B cell (primary cell): ENCODE measurements around the gene PPP2R2D. TPM values are rescaled to one million over a fixed set of nuclear protein-coding genes. Genes with fewer than 3 reads are reported as not detected.

Experiments used
- ATAC-seq: fragments of 200-7000 bp; cut with Tn5 transposase; one replicate; pipeline ENCODE4 v1.10.0; 2021; ENCODE audit warnings: low read depth, mild to moderate bottlenecking, moderate number of reproducible peaks, moderate library complexity
- CTCF ChIA-PET: fragments of 350-600 bp; sonication (Branson Sonifier 250); formaldehyde crosslinking; loops from one replicate; lab custom pipeline; 2021; ENCODE audit warnings: antibody characterized with exemption, inconsistent platforms; lab: Charles Lee
- POLR2A ChIA-PET: fragments of 350-600 bp; sonication (Branson Sonifier 250); formaldehyde crosslinking; loops from one replicate; lab custom pipeline; 2021; ENCODE audit warnings: antibody characterized with exemption; lab: Charles Lee
- DNase-seq: peaks from one replicate; pipeline ENCODE4 v3.0.0; 2013
- H2AFZ ChIP-seq: 2 replicates; pipeline ENCODE4 v1.6.1; 2012; ENCODE audit warnings: mild to moderate bottlenecking, low read depth, low read length; ENCODE audit not compliant: insufficient read depth, poor library complexity, severe bottlenecking
- H3K27ac ChIP-seq, 2 donors: 1 replicate in 1 of 2; 2 replicates in 1 of 2; pipeline ENCODE4 v1.5.1; 2012 to 2013; ENCODE audit warnings: low read length in 2 of 2, mild to moderate bottlenecking in 2 of 2, moderate library complexity in 1 of 2
- H3K27me3 ChIP-seq, 4 experiments: fragments of 200-600 bp in 1 of 4; sonication (generic) in 1 of 4; replicated peaks in 1 of 4; 1 replicate in 2 of 4; 2 replicates in 2 of 4; pipeline versions ENCODE4 v1.6.1 to v1.7.0; 2013 to 2016; ENCODE audit warnings: low read length in 3 of 4, mild to moderate bottlenecking in 2 of 4, mixed read lengths in 1 of 4, moderate library complexity in 1 of 4; ENCODE audit not compliant: insufficient read depth in 4 of 4, control insufficient read depth in 3 of 4; ENCODE audit errors: control extremely low read depth in 1 of 4
- H3K36me3 ChIP-seq, 2 experiments: replicated peaks in 1 of 2; 1 replicate in 1 of 2; 2 replicates in 1 of 2; pipeline versions ENCODE4 v1.6.1 to v1.7.1; 2013; ENCODE audit warnings: low read length in 1 of 2; ENCODE audit not compliant: insufficient read depth in 2 of 2, control insufficient read depth in 1 of 2; ENCODE audit errors: control extremely low read depth in 1 of 2, extremely low read depth in 1 of 2
- H3K4me1 ChIP-seq, 2 donors: fragments of 200-600 bp in 1 of 2; sonication (generic) in 1 of 2; 1 replicate in 1 of 2; 2 replicates in 1 of 2; pipeline versions ENCODE4 v1.5.1 to v1.6.1; 2013 to 2017; ENCODE audit warnings: low read length in 2 of 2; ENCODE audit not compliant: control insufficient read depth in 2 of 2, insufficient read depth in 2 of 2
- H3K4me2 ChIP-seq: replicated peaks from 2 replicates; pipeline ENCODE3; 2012; ENCODE audit warnings: mild to moderate bottlenecking, low read depth, low read length; ENCODE audit not compliant: poor library complexity, severe bottlenecking
- H3K4me3 ChIP-seq, 5 experiments: fragments of 200-600 bp in 1 of 5; sonication (generic) in 1 of 5; 1 replicate in 3 of 5; 2 replicates in 2 of 5; pipeline versions ENCODE4 v1.5.1 to v1.7.0; 2011 to 2016; ENCODE audit warnings: low read length in 4 of 5, mild to moderate bottlenecking in 4 of 5, low read depth in 2 of 5, control low read depth in 1 of 5, moderate library complexity in 1 of 5; ENCODE audit not compliant: insufficient read depth in 1 of 5; ENCODE audit errors: control extremely low read depth in 1 of 5, extremely low read depth in 1 of 5
- H3K79me2 ChIP-seq: fragments of 200-600 bp; sonication (generic); one replicate; pipeline ENCODE4 v1.6.0; 2016; ENCODE audit warnings: low read length; ENCODE audit not compliant: control insufficient read depth, insufficient read depth
- H3K9ac ChIP-seq: fragments of 200-600 bp; sonication (generic); 2 replicates; pipeline ENCODE4 v1.6.1; 2017; ENCODE audit warnings: mild to moderate bottlenecking, low read length, moderate library complexity
- H3K9me3 ChIP-seq, 3 donors: one replicate each; pipeline versions ENCODE4 v1.6.1 to v1.7.1; 2013; ENCODE audit warnings: low read length in 2 of 3; ENCODE audit not compliant: control insufficient read depth in 2 of 3, insufficient read depth in 1 of 3; ENCODE audit errors: control extremely low read depth in 1 of 3
- H4K20me1 ChIP-seq: 2 replicates; pipeline ENCODE4 v1.6.0; 2012; ENCODE audit warnings: mild to moderate bottlenecking, low read length; ENCODE audit not compliant: insufficient read depth, control insufficient read depth, poor library complexity, severe bottlenecking
- H3K27ac Mint-ChIP-seq: one replicate; pipeline ENCODE4 v1.8.0; 2021; ENCODE audit warnings: mixed read lengths
- H3K27me3 Mint-ChIP-seq: one replicate; pipeline ENCODE4 v1.8.0; 2021; ENCODE audit warnings: mixed read lengths
- H3K4me1 Mint-ChIP-seq: one replicate; pipeline ENCODE4 v1.8.0; 2021; ENCODE audit warnings: mixed read lengths
- H3K4me3 Mint-ChIP-seq: one replicate; pipeline ENCODE4 v1.8.0; 2021; ENCODE audit warnings: mixed read lengths
- H3K9me3 Mint-ChIP-seq: one replicate; pipeline ENCODE4 v1.8.0; 2022; ENCODE audit warnings: mixed read lengths; ENCODE audit not compliant: insufficient read depth
- EZH2 ChIP-seq: IDR thresholded peaks from 2 replicates; pipeline ENCODE4 v1.6.1; 2012; ENCODE audit warnings: borderline replicate concordance, low read depth, mild to moderate bottlenecking, moderate library complexity, low read length; ENCODE audit not compliant: insufficient read depth, poor library complexity, severe bottlenecking
- WGBS: methylation state at CpG from one replicate; pipeline ENCODE4 v1.1.5; 2013; ENCODE audit warnings: missing lambda C conversion rate; ENCODE audit not compliant: insufficient coverage; 5-methylcytosine and 5-hydroxymethylcytosine counted together
- intact Hi-C: fragments of 100-400 bp; cut with micrococcal nuclease; formaldehyde crosslinking; loops from one replicate; pipeline ENCODE4 v1.10.0; 2022
- polyA plus RNA-seq: library from polyadenylated mRNA; depleted of rRNA; stranded (reverse); fragments of >200 nt; gene quantifications from 2 replicates; pipeline ENCODE4 v1.2.3, GENCODE V29; 2012
- total RNA-seq, 2 donors: library from RNA; stranded (reverse); fragments of 120-200 nt in 1 of 2; gene quantifications; 1 replicate in 1 of 2; 2 replicates in 1 of 2; pipeline versions ENCODE4 v1.2.3 to v1.2.4, GENCODE V29; 2013 to 2022
- TF ChIP-seq, protein P1 (sequence below): fragments of 200-600 bp; IDR thresholded peaks from one replicate; pipeline ENCODE4 v1.8.0; 2022; ENCODE audit warnings: antibody characterized with exemption, mild to moderate bottlenecking

Gene PPP2R2D
- total and polyA plus RNA-seq, 2 donors (not counting 1 experiment from before 2014, with no cell fraction given): 25.8 to 45.6 TPM

DNA sequence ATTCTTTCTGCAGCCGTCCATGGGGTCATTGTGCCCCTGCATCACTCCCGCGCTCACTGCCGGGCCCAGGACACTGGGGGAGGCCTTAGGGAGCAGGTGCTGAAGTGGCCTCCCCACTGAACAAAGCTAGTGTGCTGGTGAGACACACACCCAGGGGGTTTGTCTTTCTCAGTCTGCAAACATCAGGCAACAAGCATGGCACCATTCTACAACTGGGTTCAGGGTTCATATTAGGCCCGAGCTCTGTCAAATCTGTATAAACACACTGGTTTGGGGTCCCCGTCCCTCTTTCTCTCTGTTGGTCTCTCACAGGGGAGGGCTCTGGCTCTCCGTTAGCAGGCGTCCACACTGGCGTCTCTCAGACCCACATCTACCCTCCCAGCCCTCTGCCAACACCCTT, 11.1 kb upstream of the PPP2R2D start:
- Mint-ChIP-seq H3K9me3 (no peaks in the 10 kb centered on the region), H3K27me3 (peaks cover 19% of the 10 kb centered on the region), H3K27ac (no peak overlapping the region), H3K4me1 (peaks cover 3% of the 10 kb centered on the region), H3K4me3 (no peak overlapping the region)
- H3K36me3 ChIP-seq: no peaks in the 10 kb centered on the region
- ATAC-seq (no peak), DNase-seq (no peak)
- H3K9ac ChIP-seq: no peak overlapping the region
- H2AFZ ChIP-seq: no peak overlapping the region
- TF ChIP-seq, protein P1, sequence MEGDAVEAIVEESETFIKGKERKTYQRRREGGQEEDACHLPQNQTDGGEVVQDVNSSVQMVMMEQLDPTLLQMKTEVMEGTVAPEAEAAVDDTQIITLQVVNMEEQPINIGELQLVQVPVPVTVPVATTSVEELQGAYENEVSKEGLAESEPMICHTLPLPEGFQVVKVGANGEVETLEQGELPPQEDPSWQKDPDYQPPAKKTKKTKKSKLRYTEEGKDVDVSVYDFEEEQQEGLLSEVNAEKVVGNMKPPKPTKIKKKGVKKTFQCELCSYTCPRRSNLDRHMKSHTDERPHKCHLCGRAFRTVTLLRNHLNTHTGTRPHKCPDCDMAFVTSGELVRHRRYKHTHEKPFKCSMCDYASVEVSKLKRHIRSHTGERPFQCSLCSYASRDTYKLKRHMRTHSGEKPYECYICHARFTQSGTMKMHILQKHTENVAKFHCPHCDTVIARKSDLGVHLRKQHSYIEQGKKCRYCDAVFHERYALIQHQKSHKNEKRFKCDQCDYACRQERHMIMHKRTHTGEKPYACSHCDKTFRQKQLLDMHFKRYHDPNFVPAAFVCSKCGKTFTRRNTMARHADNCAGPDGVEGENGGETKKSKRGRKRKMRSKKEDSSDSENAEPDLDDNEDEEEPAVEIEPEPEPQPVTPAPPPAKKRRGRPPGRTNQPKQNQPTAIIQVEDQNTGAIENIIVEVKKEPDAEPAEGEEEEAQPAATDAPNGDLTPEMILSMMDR: no peak
- no peak for TF ChIP-seq EZH2
- peaks cover 0 to 2% (median 0%) of the 10 kb centered on the region in 3 donors for H3K9me3 ChIP-seq
- H4K20me1 ChIP-seq: no peaks in the 10 kb centered on the region
- H3K4me1 ChIP-seq: peaks cover 3 to 7% of the 10 kb centered on the region in 2 donors
- H3K27ac ChIP-seq: no peak overlapping the region
- POLR2A ChIA-PET: no interaction called here
- H3K27me3 ChIP-seq: peaks cover 0 to 34% (median 0%) of the 10 kb centered on the region in 4 experiments
- no peak overlapping the region for H3K4me3 ChIP-seq
- intact Hi-C loops: loop anchor here (10.0 kb wide), 1 partner anchor 565 kb away; no protein-coding TSS in a partner anchor
- H3K79me2 ChIP-seq: no peaks in the 10 kb centered on the region
- 99% methylated on average over 8 of the region's 9 CpGs for WGBS
- CTCF ChIA-PET: no interaction called here
- no peak overlapping the region for H3K4me2 ChIP-seq

DNA sequence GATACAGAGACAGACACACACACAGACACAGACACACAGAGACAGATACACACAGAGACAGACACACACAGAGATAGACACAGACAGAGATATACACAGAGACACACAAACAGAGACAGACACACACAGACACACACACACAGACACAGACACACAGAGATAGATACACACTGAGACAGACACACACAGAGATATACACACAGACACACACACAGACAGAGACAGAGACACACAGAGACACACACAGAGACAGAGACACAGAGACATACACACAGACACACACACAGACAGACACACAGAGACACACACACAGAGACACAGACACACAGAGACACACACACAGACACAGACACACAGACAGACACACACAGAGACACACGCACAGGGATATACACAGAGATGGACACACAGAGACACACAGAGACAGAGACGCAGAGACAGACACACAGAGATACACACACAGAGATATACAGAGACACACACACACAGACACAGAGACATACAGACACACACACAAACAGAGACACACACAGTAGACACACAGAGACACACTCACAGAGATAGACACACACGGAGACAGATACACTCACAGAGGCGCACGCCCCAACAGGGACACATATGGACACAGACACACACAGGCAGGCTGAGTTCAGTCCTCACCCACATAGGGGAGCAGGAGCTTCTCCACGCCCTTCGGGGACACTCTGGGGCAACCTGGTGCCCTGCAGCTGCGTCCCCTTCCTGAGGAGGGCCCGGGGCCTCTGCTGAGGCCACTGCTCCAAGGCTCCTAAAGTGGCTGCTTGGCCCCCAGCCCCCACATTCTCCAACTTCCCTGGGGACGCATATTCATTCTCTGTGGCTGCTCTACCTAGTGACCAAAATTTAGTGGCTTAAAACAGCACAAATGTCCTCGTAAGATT, 10.3 kb upstream of the PPP2R2D start:
- CTCF ChIA-PET: no interaction called here
- H3K4me2 ChIP-seq: no peak overlapping the region
- H3K9ac ChIP-seq: no peak overlapping the region

More for the DNA sequence above, 10.3 kb upstream of the PPP2R2D start:
- 90% methylated on average over 11 of the region's 11 CpGs for WGBS
- Mint-ChIP-seq H3K27ac (no peak overlapping the region), H3K4me1 (peaks cover under 1% of the 10 kb centered on the region), H3K4me3 (no peak overlapping the region), H3K9me3 (no peaks in the 10 kb centered on the region), H3K27me3 (peaks cover 21% of the 10 kb centered on the region)
- no peak for ATAC-seq
- Histone ChIP-seq H3K4me1 (peaks cover 1 to 2% of the 10 kb centered on the region in 2 donors), H3K36me3 (no peaks in the 10 kb centered on the region), H3K27ac (no peak overlapping the region), H3K79me2 (no peaks in the 10 kb centered on the region), H3K9me3 (peaks cover 0 to 2% (median 0%) of the 10 kb centered on the region in 3 donors), H3K27me3 (peaks cover 0 to 29% (median 0%) of the 10 kb centered on the region in 4 experiments), H2AFZ (no peak overlapping the region), H4K20me1 (no peaks in the 10 kb centered on the region), H3K4me3 (no peak overlapping the region)
- POLR2A ChIA-PET: no interaction called here
- intact Hi-C loops: no loop called here
- no peak for TF ChIP-seq EZH2
- TF ChIP-seq, protein P1: no peak
- no peak for DNase-seq
